GM12878 (cell line): ENCODE measurements around the gene SORL1. TPM values are rescaled to one million over a fixed set of nuclear protein-coding genes. Genes with fewer than 3 reads are reported as not detected.

ENCODE experiments used
- ATAC-seq: fragments of 200-7000 bp; cut with Tn5 transposase; 3 replicates; pipeline ENCODE4 v1.9.1; 2020; ENCODE audit warnings: mild to moderate bottlenecking, moderate library complexity
- BruUV-seq: library from RNA; stranded (reverse); fragments of 400-500 nt; replicated peaks from 2 replicates; lab custom pipeline; 2021; lab: Mats Ljungman, UMichigan
- CTCF ChIA-PET: fragments of 300-600 bp; sonication (Branson Sonifier 250); formaldehyde crosslinking; extraction: SDS; loops from one replicate; lab custom pipeline; 2021; ENCODE audit warnings: inconsistent platforms; lab: Yijun Ruan, JAX
- POLR2A ChIA-PET: fragments of 350-600 bp; formaldehyde crosslinking; extraction: SDS; loops from one replicate; lab custom pipeline; 2021; ENCODE audit warnings: inconsistent platforms; lab: Charles Lee
- RAD21 ChIA-PET: fragments of 300-600 bp; sonication (Branson Sonifier 250); formaldehyde crosslinking; loops from one replicate; lab custom pipeline; 2023; ENCODE audit warnings: antibody characterized with exemption; ENCODE audit not compliant: unreplicated experiment; lab: Charles Lee
- SMC1A ChIA-PET: fragments of 300-600 bp; sonication (Branson Sonifier 250); formaldehyde crosslinking; loops from one replicate; lab custom pipeline; 2023; ENCODE audit not compliant: unreplicated experiment, uncharacterized antibody; lab: Charles Lee
- DNase-seq: peaks from one replicate; pipeline ENCODE4 v3.0.0-alpha.2; 2011; ENCODE audit warnings: low read depth, low spot score
- FAIRE-seq: peaks from 3 replicates; lab custom pipeline; 2011; peaks lifted over from hg19 to GRCh38; lab: Jason Lieb, UNC
- H2AFZ ChIP-seq: 2 replicates; pipeline ENCODE4 v1.6.0; 2011; ENCODE audit warnings: low read depth, low read length, control low read depth; ENCODE audit not compliant: control insufficient read depth
- H3K27ac ChIP-seq: 2 replicates; pipeline ENCODE4 v1.5.1; 2011; ENCODE audit warnings: control low read depth; ENCODE audit not compliant: control insufficient read depth, insufficient read depth
- H3K27me3 ChIP-seq, 2 experiments: replicated peaks in 1 of 2; 2 replicates each; pipeline versions ENCODE4 v1.6.0 to v1.6.1; 2011; ENCODE audit warnings: low read length in 1 of 2; ENCODE audit not compliant: control insufficient read depth in 2 of 2, insufficient read depth in 2 of 2
- H3K36me3 ChIP-seq, 2 experiments: 2 replicates each; pipeline ENCODE4 v1.5.1; 2011; ENCODE audit warnings: low read length in 1 of 2; ENCODE audit not compliant: control insufficient read depth in 2 of 2, insufficient read depth in 2 of 2
- H3K4me1 ChIP-seq: 2 replicates; pipeline ENCODE4 v1.6.1; 2011; ENCODE audit warnings: mild to moderate bottlenecking, low read length, moderate library complexity, mixed read lengths; ENCODE audit not compliant: control insufficient read depth, insufficient read depth
- H3K4me2 ChIP-seq: 2 replicates; pipeline ENCODE4 v1.6.0; 2011; ENCODE audit warnings: control low read depth; ENCODE audit not compliant: control insufficient read depth, insufficient read depth
- H3K4me3 ChIP-seq: fragments of 200-600 bp; sonication (generic); 2 replicates; pipeline ENCODE4 v1.5.1; 2016
- H3K79me2 ChIP-seq: 2 replicates; pipeline ENCODE4 v1.6.0; 2011; ENCODE audit warnings: low read length; ENCODE audit not compliant: control insufficient read depth, insufficient read depth
- H3K9ac ChIP-seq: 2 replicates; pipeline ENCODE4 v1.8.0; 2011; ENCODE audit warnings: low read length, control low read depth, mixed read lengths; ENCODE audit not compliant: control insufficient read depth, insufficient read depth
- H3K9me3 ChIP-seq: replicated peaks from 3 replicates; pipeline ENCODE4 v1.5.1; 2011; ENCODE audit warnings: mild to moderate bottlenecking, low read length; ENCODE audit not compliant: control insufficient read depth, insufficient read depth
- H4K20me1 ChIP-seq: 2 replicates; pipeline ENCODE4 v1.6.0; 2011; ENCODE audit not compliant: control insufficient read depth, insufficient read depth
- HCFC1 ChIP-seq: fragments of 150-350 bp; IDR thresholded peaks from 2 replicates; pipeline ENCODE4 v1.6.1; 2014; ENCODE audit warnings: low read length
- MLLT1 ChIP-seq: fragments of 450-650 bp; IDR thresholded peaks from 2 replicates; pipeline ENCODE4 v1.6.1; 2016; ENCODE audit warnings: mild to moderate bottlenecking
- NFYA ChIP-seq: IDR thresholded peaks from 2 replicates; pipeline ENCODE4 v1.6.1; 2011; ENCODE audit warnings: low read depth, mild to moderate bottlenecking, low read length, improper control_type of control experiment, borderline replicate concordance
- WGBS: methylation state at CpG from one replicate; pipeline ENCODE4 v1.1.6; 2016; ENCODE audit warnings: low lambda C conversion rate; ENCODE audit not compliant: insufficient replicate concordance, insufficient coverage; ENCODE audit errors: missing lambda C conversion rate; 5-methylcytosine and 5-hydroxymethylcytosine counted together
- in situ Hi-C: fragments of 300-500 bp; cut with MboI; formaldehyde crosslinking; loops from 9 replicates; pipeline ENCODE4 v1.14.3; 2018; ENCODE audit warnings: mixed read lengths
- intact Hi-C: fragments of 100-400 bp; cut with micrococcal nuclease; formaldehyde crosslinking; loops from one replicate; pipeline ENCODE4 v1.14.2; 2022; ENCODE audit not compliant: unreplicated experiment
- polyA plus RNA-seq, 11 experiments: library from polyadenylated mRNA; depleted of rRNA in 4 of 11; unstranded in 6 of 11; stranded (reverse) in 5 of 11; fragments of >200 nt; fragmentation: Nextera tagmentation in 4 of 11; fragmentation: Illumina TruSeq in 1 of 11; extraction: Ambion mirVana in 4 of 11; extraction: Trizol in 1 of 11; gene quantifications; 1 replicate in 1 of 11; 2 replicates in 10 of 11; pipeline versions ENCODE4 v1.2.1 to v1.2.3, GENCODE V29; 2011 to 2016; ENCODE audit warnings: inconsistent platforms in 2 of 11, missing spikeins in 2 of 11, low read depth in 1 of 11
- total RNA-seq, 4 experiments: library from RNA; depleted of rRNA in 3 of 4; stranded (reverse); fragments of >200 nt in 3 of 4; fragmentation: Illumina TruSeq in 1 of 4; extraction: Trizol in 1 of 4; gene quantifications; 2 replicates each; pipeline versions ENCODE4 v1.2.1 to v1.2.3, GENCODE V29; 2013 to 2021

The SORL1 gene
- total and polyA plus RNA-seq, 10 of the 15 experiments (the other 5 are each of a cell fraction or from before 2014, with no cell fraction given), result 20.2 to 107 (median 59.9) TPM

GRCh38 chr11:121458551-121458950 lies 6.4 kb downstream of the SORL1 start:
- ChIA-PET CTCF (interaction anchor here (1.9 to 3.7 kb wide), 4 partner anchors 11 to 137 kb away, joined by 4 to 19 read pairs (median 6); no protein-coding TSS in a partner anchor), POLR2A (interaction anchor here (0.6 to 5.4 kb wide), 2 partner anchors 8 to 48 kb away, joined by 6 to 69 read pairs; no protein-coding TSS in a partner anchor)
- no peak overlapping the region for H3K27ac ChIP-seq
- H3K9ac ChIP-seq, result no peak overlapping the region
- no peaks in the 10 kb centered on the region for H4K20me1 ChIP-seq
- TF ChIP-seq HCFC1, result no peak
- TF ChIP-seq NFYA, result no peak
- TF ChIP-seq MLLT1, result peak; percentile 73
- TF ChIP-seq, all 136 proteins: peak for 1
- BruUV-seq, result no TSS peak
- no peaks in the 10 kb centered on the region for H3K27me3 ChIP-seq
- intact Hi-C loops (no loop called here), in situ Hi-C loops (loop anchor here (25.0 kb wide), 1 partner anchor 1604 kb away; the partner anchor contains the start of gene HSPA8)
- no peak for ATAC-seq
- RAD21 ChIA-PET, result interaction anchor here (0.9 to 2.3 kb wide), 4 partner anchors 9 to 91 kb away, joined by 3 to 8 read pairs (median 5); no protein-coding TSS in a partner anchor
- SMC1A ChIA-PET, result interaction anchor here (1.0 to 15.0 kb wide), 7 partner anchors 7 to 118 kb away, joined by 3 to 266 read pairs (median 5); partner anchors contain the start of genes SORL1 and SORL1-AS1
- H3K4me3 ChIP-seq, result peak overlapping the region; percentile 41; the same call in 1 of the 2 replicates
- H3K79me2 ChIP-seq, result peaks cover 99% of the 10 kb centered on the region
- 75% methylated on average over 9 of the region's 9 CpGs for WGBS
- no peak for FAIRE-seq
- H3K9me3 ChIP-seq, result no peaks in the 10 kb centered on the region
- H3K4me2 ChIP-seq, result peak overlapping the region; percentile 85
- H3K36me3 ChIP-seq, result peaks cover 3 to 6% of the 10 kb centered on the region in 2 experiments; a peak in 1 of 4 replicates
- peaks cover 55% of the 10 kb centered on the region for H3K4me1 ChIP-seq
- no peak overlapping the region for H2AFZ ChIP-seq
- DNase-seq, result no peak
